ENCODE results near the gene EIF3L.

Gene EIF3L

DNA sequence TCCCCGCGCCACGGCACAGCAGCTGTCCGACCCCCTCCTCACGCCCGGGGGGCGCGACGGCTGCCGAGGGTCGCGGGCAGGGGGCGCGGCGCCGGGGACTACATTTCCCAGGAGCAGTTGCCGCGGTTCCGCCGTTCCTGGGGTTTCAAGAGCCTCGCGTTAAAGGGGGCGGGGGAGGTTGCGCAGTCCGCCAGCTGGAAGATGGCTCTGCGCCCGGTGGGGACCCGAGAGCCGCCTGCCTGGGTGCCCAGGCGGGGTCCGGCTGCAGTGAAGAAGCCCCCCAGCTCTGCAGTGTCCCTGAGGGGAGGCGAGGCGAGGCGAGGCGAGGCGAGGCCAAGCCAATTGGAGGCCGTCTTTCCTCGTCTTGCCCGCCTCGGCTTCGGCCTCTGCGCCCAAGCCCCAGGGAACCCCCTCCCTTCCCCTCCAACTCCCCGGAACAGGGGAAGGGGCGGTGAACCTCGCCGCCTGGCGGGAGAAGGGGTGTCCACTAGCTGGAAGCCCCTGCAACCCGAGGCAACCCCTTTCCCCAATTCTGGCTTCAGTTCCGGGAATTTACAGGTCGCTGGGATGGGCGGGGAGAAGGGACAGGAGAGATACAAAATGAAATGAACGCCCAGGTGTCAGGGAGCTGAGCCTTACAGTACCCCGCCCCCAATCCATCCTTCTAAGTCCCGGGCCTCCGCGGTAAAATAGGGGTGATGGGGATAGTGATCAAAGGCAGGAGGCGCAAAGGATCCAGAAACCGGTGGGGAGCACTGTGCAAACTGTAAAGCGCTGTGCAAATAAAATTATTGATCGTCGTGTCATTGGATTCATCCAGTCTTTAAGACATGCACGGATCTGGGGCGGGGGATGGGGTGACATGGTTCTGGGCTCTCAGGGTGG lies 46.7 kb upstream of the EIF3L start (continued):
- no peak for TF ChIP-seq ARNTL (CRISPR knock-in tag; IDR thresholded peaks at IDR 0.05; ENCODE audit: borderline replicate concordance, low read depth)
- no peak for TF ChIP-seq ZNF70 (CRISPR knock-in tag; IDR thresholded peaks at IDR 0.05)

DNA sequence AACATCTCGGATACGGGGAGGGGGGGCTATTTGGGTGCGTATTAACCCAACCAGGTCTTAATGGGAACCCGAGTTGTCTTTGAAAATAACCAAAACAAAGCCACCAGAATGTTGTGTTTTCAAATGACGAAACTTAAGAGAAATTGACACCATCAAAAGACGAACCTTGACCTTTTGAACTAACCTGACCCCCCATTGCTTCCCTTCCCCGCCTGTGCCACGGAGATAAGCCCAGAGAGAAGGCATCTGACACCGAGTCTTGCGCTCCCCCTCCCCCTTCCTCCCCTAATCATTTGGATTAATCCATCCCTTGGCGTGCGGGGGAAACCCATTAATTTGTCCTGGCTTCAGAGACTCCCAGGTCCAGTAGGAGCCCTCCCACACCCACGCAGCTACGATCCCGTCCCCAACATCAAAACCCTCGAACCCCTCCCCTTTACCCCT lies 46.0 kb upstream of the EIF3L start:
- ATAC-seq, result no peak
- no peak for TF ChIP-seq TOX (CRISPR knock-in tag; IDR thresholded peaks at IDR 0.05; ENCODE audit: borderline replicate concordance)
- no peak for TF ChIP-seq ESRRG (CRISPR knock-in tag; IDR thresholded peaks at IDR 0.05)
- TF ChIP-seq, protein P1, sequence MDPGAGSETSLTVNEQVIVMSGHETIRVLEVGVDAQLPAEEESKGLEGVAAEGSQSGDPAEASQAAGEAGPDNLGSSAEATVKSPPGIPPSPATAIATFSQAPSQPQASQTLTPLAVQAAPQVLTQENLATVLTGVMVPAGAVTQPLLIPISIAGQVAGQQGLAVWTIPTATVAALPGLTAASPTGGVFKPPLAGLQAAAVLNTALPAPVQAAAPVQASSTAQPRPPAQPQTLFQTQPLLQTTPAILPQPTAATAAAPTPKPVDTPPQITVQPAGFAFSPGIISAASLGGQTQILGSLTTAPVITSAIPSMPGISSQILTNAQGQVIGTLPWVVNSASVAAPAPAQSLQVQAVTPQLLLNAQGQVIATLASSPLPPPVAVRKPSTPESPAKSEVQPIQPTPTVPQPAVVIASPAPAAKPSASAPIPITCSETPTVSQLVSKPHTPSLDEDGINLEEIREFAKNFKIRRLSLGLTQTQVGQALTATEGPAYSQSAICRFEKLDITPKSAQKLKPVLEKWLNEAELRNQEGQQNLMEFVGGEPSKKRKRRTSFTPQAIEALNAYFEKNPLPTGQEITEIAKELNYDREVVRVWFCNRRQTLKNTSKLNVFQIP (CRISPR knock-in tag; IDR thresholded peaks at IDR 0.05; ENCODE audit: borderline replicate concordance, low read depth), result no peak
- TF ChIP-seq, protein P2, sequence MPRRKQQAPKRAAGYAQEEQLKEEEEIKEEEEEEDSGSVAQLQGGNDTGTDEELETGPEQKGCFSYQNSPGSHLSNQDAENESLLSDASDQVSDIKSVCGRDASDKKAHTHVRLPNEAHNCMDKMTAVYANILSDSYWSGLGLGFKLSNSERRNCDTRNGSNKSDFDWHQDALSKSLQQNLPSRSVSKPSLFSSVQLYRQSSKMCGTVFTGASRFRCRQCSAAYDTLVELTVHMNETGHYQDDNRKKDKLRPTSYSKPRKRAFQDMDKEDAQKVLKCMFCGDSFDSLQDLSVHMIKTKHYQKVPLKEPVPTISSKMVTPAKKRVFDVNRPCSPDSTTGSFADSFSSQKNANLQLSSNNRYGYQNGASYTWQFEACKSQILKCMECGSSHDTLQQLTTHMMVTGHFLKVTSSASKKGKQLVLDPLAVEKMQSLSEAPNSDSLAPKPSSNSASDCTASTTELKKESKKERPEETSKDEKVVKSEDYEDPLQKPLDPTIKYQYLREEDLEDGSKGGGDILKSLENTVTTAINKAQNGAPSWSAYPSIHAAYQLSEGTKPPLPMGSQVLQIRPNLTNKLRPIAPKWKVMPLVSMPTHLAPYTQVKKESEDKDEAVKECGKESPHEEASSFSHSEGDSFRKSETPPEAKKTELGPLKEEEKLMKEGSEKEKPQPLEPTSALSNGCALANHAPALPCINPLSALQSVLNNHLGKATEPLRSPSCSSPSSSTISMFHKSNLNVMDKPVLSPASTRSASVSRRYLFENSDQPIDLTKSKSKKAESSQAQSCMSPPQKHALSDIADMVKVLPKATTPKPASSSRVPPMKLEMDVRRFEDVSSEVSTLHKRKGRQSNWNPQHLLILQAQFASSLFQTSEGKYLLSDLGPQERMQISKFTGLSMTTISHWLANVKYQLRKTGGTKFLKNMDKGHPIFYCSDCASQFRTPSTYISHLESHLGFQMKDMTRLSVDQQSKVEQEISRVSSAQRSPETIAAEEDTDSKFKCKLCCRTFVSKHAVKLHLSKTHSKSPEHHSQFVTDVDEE (CRISPR knock-in tag; IDR thresholded peaks at IDR 0.05), result no peak
- no peak for TF ChIP-seq TCF4 (CRISPR knock-in tag; IDR thresholded peaks at IDR 0.05; ENCODE audit: borderline replicate concordance)
- no peak for TF ChIP-seq ISL1 (CRISPR knock-in tag; IDR thresholded peaks at IDR 0.05)
- TF ChIP-seq SNAI2 (CRISPR knock-in tag; IDR thresholded peaks at IDR 0.05), result no peak

DNA sequence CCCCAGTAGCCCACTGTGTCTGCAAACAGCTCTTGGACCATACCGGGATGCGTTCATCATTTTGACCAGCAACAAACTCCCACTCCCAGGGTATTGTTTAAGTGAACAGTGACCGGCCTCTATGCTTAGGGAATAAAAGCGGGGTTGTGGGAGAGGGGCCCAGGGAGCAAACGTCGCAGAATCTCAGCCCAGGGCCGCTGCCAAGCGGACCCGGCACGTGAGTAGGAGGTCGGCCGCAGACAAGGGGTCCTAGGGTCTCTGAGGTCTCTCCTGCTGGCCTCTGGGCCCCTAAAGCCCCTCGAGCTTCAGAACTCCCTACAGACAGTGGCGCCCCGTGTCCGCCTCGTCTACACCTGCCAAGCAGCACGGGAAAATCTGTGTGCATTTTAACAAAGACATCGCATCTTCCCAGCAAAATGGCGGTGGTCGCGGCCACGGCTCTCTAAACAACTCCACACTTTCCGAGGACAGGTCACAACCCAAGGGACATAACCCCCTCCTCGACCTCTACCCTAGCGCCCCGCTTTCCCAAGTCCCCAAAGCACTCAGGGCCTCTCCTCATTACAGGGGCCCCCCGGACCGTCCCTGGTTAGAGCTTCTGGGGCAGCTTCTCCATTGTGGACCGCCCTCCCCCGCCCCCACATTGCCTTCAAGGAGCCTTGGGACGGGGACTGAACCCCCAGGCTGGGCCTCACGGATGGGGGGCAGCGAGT lies 45.4 kb upstream of the EIF3L start:
- no peak for ATAC-seq
- TF ChIP-seq ZC3H10 (CRISPR knock-in tag; IDR thresholded peaks at IDR 0.05) (no peak), ZNF8 (CRISPR knock-in tag; IDR thresholded peaks at IDR 0.05) (no peak), ZNF70 (CRISPR knock-in tag; IDR thresholded peaks at IDR 0.05) (no peak), CSDC2 (CRISPR knock-in tag; IDR thresholded peaks at IDR 0.05) (no peak)
- TF ChIP-seq, protein P2 (CRISPR knock-in tag; IDR thresholded peaks at IDR 0.05), result no peak

DNA sequence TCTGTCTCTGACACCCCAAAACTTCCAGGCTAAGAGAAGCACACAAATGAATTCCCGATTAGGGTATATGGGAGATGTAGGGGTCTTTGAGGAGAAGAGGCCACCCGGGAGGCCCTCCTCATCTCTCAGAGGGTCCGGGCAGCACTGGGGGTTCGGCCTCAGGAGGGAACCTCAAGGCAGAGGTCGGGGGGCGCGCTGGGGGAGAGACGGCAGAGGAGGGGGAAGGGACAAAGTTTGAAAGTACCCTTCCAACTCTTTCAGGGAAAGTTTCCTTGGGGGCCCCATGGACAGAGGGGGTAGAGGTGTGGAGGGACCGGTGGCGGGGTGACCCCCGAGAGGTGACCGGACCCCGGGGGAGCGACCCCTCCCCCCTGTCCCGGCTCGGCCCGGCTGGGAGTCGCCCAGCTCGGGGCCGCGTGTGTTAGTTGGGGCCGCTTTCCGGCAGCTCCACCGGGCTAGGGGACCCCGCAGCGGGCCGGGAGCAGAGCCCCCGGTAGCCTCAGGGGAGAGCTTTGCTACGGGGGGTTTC lies 44.8 kb upstream of the EIF3L start:
- no peak for TF ChIP-seq CSDC2 (CRISPR knock-in tag; IDR thresholded peaks at IDR 0.05)
- TF ChIP-seq SNAI2 (CRISPR knock-in tag; IDR thresholded peaks at IDR 0.05), result no peak
- no peak for TF ChIP-seq ZC3H10 (CRISPR knock-in tag; IDR thresholded peaks at IDR 0.05)
- TF ChIP-seq GLIS3 (CRISPR knock-in tag; IDR thresholded peaks at IDR 0.05), result no peak
- TF ChIP-seq, protein P3, sequence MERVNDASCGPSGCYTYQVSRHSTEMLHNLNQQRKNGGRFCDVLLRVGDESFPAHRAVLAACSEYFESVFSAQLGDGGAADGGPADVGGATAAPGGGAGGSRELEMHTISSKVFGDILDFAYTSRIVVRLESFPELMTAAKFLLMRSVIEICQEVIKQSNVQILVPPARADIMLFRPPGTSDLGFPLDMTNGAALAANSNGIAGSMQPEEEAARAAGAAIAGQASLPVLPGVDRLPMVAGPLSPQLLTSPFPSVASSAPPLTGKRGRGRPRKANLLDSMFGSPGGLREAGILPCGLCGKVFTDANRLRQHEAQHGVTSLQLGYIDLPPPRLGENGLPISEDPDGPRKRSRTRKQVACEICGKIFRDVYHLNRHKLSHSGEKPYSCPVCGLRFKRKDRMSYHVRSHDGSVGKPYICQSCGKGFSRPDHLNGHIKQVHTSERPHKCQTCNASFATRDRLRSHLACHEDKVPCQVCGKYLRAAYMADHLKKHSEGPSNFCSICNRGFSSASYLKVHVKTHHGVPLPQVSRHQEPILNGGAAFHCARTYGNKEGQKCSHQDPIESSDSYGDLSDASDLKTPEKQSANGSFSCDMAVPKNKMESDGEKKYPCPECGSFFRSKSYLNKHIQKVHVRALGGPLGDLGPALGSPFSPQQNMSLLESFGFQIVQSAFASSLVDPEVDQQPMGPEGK (CRISPR knock-in tag; IDR thresholded peaks at IDR 0.05; ENCODE audit: borderline replicate concordance), result no peak
- no peak for TF ChIP-seq ZNF8 (CRISPR knock-in tag; IDR thresholded peaks at IDR 0.05)
- no peak for TF ChIP-seq ZNF70 (CRISPR knock-in tag; IDR thresholded peaks at IDR 0.05)
- no peak for TF ChIP-seq ZNF565 (CRISPR knock-in tag; conservative IDR thresholded peaks at IDR 0.05; ENCODE audit: low read depth)
- TF ChIP-seq TCF4 (CRISPR knock-in tag; IDR thresholded peaks at IDR 0.05; ENCODE audit: borderline replicate concordance), result no peak
- TF ChIP-seq TOX (CRISPR knock-in tag; IDR thresholded peaks at IDR 0.05; ENCODE audit: borderline replicate concordance), result no peak
- TF ChIP-seq ARNTL (CRISPR knock-in tag; IDR thresholded peaks at IDR 0.05; ENCODE audit: borderline replicate concordance, low read depth), result no peak
- TF ChIP-seq, protein P1 (CRISPR knock-in tag; IDR thresholded peaks at IDR 0.05; ENCODE audit: borderline replicate concordance, low read depth), result no peak
- TF ChIP-seq PPARA (CRISPR knock-in tag; IDR thresholded peaks at IDR 0.05; ENCODE audit: borderline replicate concordance), result no peak
- no peak for TF ChIP-seq OSR1 (CRISPR knock-in tag; IDR thresholded peaks at IDR 0.05)
- ATAC-seq, result no peak
